GM18505 (cell line): ENCODE results near the gene IL27RA.

Experiments used
- ATAC-seq: cut with Tn5 transposase; IDR thresholded peaks from one replicate; pipeline ENCODE4 v1.9.1; 2021; ENCODE audit not compliant: unreplicated experiment
- POLR2A ChIP-seq: IDR thresholded peaks from 4 replicates; pipeline ENCODE4 v1.6.1; 2011; ENCODE audit warnings: borderline replicate concordance; ENCODE audit not compliant: insufficient read depth, insufficient read length; ENCODE audit errors: extremely low read depth

IL27RA gene

DNA sequence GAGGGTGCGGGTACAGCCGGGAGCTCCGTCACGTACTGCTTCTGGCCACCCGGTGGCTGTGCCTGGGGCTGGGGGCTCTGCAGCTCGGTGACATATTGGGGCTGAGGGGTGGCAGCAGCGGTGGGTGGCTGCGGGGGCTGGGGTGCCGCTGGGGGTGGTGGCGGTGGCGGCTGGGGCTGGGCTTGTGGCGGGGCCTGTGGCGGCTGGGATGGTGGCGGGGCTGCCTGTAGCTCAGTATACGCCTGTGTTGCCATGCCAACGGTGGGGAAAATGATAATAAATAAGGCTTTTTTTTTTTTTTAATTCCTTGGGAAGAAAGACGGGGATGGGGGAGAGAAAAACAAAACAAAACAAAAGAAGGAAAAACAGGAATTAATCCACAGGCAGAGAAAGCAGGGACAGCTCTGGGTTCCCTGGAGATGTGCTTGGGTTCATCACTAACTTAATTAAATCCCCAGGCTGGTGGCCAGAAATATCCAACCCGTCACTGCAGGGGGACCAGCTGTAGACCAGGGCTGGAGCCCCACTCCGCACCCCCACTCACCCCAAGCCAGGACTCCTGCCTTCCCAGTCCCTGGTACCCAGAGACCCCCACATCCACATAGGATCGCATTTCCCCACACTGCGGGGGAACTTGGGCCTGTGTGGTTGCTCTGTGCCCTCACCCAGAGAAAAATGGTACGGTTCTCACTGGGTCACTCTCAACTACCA, 37.8 kb upstream of the IL27RA start:
- TF ChIP-seq POLR2A, result no peak
- ATAC-seq, result no peak

- ATAC-seq, result no peak
- no peak for TF ChIP-seq POLR2A
These were observed 36.4 kb upstream of the IL27RA start for GRCh38 chr19:13995017-13995728.

DNA sequence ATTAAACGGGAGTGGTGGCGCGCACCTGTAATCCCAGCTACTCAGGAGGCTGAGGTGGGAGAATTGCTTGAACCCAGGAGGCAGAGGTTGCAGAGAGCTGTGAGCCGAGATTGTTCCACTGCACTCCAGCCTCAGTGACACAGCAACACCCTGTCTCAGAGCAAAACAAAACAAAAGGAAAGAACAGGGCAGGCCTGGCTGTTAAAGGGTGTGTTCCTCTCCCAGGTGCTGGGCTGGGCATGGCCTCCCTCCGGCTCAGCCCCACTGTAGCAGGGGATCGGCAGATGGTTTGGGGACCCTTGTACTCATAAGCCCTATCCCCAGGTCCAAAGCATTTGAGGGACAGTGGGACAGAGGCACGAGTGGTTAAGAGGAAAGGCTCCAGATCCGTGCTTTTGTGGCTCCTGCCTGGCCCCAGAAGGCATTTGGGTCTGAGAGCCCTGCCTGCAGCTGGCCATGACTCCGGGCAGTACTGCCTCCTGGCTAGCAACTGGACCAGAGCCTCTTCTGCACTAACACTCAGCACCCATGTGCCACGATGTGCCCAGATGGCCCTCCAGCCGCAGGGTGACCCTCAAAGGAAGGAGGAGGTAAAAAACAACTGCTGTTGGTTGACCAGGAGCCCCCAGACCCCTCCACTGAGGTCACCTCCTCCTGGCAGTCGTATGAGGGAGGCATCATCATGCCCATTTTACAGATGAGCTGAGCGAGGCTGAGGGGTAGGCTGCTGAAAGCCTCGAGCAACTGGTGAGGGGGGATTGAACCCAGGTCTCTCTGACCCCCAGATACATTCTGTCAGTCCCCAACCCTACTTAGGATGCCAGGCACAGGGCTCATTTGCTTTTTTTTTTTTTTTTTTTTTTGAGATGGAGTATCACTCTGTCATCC, 35.4 kb upstream of the IL27RA start:
- no peak for TF ChIP-seq POLR2A
- no peak for ATAC-seq

DNA sequence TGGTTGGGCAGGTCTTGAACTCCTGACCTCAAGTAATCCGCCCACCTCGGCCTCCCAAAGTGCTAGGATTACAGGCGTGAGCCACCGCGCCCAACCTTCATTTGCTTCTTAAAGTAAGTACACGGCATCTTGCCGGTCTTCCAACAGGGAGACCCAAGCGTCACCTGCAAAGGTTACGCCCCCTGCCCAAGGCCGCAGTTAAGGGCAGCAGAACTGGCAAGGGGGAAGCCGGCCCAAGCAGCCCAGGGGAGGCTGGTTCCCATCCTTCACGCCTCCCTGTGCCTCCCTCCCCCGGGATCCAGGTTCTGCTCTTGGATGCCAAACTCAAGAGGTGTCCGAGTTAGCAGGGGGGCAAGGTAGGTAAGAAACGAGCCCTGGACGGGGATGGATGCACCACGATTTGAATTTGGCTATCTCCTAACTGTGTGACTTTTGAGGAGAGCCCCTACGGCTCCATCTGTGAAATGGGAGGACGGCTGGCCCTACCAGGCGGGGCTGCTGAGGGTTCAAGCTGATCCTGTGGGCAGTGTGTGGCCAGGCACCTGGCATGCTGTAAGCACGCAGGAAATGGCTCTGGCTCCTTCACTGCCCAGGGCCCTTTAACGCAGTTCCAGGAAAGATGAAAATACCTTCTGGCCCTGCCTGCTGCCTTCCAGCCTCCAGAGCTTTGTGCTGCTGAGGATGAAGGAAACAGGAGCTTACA, 34.5 kb upstream of the IL27RA start:
- no peak for ATAC-seq
- no peak for TF ChIP-seq POLR2A

- ATAC-seq, result no peak
- no peak for TF ChIP-seq POLR2A
These were observed 34.0 kb upstream of the IL27RA start for GRCh38 chr19:13997631-13997962.

- ATAC-seq, result no peak
- TF ChIP-seq POLR2A, result no peak
These were observed 33.1 kb upstream of the IL27RA start for GRCh38 chr19:13998426-13998825.

- TF ChIP-seq POLR2A, result no peak
- no peak for ATAC-seq
These were observed 32.5 kb upstream of the IL27RA start for GRCh38 chr19:13999085-13999484.

GRCh38 chr19:14000691-14001375, 30.7 kb upstream of the IL27RA start:
- TF ChIP-seq POLR2A, result no peak
- ATAC-seq, result no peak

GRCh38 chr19:14002571-14003250, 28.9 kb upstream of the IL27RA start:
- ATAC-seq, result no peak
- no peak for TF ChIP-seq POLR2A

DNA sequence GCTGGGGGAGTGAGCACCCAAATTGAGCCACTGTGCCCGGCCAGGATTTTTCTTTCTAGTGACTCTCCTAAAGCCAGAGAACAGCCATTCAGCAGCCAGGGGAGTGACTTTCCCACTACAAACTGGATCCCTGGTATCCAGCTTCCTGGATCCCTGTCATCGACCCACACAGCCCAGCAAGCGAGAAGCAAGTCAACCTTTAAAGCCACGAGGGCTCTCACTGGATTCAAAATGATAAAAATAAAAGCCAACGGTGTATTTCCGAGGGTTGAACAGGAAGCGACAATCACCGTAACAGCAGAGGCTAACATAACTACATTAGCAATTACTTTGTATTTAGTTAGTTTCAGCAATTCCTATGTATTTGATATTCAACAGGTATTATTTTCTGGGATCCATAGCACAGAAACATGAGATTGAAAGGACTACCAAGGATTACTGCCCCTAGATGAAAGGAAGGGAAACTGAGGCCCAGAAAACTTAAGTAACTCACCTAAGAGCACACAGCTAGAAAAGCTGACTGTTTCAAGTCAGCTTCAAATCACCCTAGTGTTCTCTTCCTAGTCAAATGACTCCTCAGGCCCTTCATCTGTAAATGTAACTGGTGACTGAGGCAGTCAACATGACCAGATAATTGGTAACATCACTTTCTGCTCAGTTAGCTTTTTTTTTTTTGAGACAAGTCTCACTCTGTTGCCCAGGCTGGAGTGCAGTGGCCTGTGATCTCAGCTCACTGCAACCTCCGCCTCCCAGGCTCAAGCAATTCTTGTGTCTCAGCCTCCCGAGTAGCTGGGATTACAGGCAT, 28.1 kb upstream of the IL27RA start:
- no peak for ATAC-seq
- TF ChIP-seq POLR2A, result no peak

- TF ChIP-seq POLR2A, result no peak
- no peak for ATAC-seq
These were observed 26.8 kb upstream of the IL27RA start for GRCh38 chr19:14004619-14005348.
